ENCODE results near the gene SLC14A1.

The SLC14A1 gene

DNA sequence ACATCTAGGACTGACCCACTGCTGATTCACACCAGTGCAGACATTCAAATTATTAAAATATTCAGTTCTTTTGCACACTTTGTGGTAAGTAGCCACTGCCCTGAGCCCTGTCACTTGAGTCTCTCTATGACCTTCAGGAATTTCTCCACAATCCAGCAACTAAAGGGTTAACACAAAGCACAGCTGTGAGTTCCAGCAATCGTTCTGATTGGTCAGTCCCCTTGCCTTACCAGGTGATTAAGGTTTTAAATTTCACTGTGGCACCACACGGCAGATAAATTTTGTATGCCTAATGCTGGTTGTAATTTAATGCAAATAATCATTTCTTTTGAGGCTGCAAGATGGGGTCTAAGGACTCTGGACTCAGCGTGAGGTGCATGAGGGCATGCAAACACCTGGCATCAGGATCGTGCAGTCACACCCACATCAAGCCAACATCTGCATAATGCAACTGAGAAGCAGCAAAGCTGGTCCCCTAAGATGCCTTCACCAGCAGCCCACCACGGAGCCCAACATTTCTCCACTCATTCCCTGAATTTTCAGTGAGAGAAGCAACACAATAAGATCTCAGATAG lies 36.6 kb downstream of the SLC14A1 start:
- peak; percentile 37 for DNase-seq

- no peak for DNase-seq
Measured at GRCh38 chr18:45761512-45762114, 37.6 kb downstream of the SLC14A1 start.

- DNase-seq: no peak
Measured at GRCh38 chr18:45764000-45764686, 40.2 kb downstream of the SLC14A1 start.

DNA sequence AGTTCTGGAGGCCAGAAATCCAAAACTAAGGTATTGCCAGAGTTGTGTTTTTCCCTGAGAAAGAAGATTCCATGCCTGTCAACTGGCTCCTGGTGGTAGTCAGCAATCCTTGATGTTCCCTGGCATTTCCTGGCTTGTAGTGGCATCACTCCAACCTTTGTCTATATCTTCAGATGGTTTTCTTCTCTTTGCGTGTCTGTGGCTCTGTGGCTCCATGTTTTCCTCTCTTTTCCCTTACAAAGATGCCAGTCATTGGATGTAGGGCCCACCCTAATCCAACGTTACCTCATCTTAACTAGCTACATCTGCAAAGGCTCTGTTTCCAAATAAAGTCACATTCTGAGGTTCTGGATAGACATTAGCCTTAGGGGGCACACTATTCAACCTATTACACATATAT lies 41.8 kb downstream of the SLC14A1 start:
- no peak for DNase-seq

DNA sequence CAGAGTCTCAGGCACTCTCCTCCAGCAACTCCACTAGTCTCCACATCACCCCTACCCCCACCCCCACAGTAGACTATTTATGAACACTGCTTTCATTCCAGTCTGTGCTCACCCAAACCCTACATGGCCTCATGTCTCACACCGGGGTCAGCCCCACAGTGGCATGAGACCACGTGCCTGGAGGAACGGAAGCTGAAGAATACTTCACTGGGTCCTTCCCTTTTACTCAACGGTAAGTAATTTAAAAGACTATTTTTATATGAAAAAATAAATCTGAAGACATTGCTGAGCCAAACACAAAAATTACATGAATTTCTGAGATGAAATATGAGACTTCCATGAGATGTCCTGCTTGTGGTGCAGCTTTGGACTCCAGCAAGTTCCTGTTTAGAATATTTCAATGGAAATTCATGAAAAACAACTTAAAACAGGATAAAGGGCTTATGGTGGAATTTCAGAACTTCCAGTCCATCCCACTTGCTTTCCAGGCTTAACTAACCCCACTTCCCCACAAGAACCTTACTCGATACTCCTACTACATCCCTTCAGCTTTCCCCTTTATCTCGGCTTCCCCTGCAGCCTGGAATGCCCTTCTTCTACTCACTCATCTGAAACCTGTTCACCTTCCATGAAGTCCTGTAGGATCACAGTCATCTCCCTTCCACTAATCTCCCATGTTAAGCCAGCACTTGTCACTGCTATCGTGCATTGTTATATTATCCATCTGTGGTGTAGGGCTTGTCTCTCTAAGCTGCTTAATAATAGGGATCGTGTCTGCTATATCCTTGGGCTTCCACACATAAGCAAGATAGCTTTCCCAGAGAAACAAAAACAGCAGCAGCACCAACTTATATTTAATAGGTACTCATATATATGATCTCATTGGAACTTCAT lies 47.9 kb downstream of the SLC14A1 start:
- no peak for DNase-seq

DNA sequence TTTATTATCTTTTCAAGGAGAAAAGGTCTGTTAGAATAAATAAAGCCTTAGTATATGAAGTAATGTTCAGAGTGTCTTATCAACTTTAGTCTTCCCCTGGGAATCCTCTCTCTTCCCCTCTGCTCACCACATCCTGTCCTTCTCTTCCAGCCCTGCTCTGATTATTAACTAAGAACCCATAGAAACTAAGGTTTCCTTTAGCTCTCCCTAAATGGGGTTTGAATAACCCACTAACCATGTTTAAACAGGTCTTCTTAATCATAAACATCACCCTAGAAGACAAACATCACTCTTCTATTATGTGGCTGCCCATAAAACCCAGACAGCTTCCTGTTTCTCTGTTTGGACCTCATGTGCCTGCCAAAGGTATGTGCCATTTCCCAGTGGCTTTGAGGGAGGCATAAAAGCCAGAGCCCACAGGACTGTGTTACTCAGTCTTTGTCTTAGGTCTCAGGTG lies 50.1 kb downstream of the SLC14A1 start:
- peak; percentile 78 for DNase-seq

GRCh38 chr18:45775241-45775676 lies 51.3 kb downstream of the SLC14A1 start:
- no peak for DNase-seq

- no peak for DNase-seq
Measured at GRCh38 chr18:45775743-45776142, 51.8 kb downstream of the SLC14A1 start.

DNA sequence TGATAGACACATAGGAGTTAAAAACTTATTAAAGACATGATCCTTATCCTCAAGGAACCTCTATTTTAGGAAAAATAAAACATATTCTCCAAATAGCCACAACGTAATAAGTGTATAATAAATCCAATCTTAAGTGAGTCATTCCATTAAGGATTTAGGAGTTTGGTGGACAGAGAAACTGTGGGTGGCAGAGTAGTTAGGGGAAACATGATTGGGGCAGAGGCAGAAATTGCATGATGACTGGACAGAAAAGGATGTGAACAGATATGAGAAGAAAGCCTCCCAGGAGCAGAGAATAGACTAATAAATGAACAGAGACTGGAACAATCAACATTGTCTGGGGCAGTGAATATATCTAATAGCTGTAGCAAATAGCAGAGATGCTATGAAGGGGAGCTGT lies 53.4 kb downstream of the SLC14A1 start:
- no peak for DNase-seq

DNA sequence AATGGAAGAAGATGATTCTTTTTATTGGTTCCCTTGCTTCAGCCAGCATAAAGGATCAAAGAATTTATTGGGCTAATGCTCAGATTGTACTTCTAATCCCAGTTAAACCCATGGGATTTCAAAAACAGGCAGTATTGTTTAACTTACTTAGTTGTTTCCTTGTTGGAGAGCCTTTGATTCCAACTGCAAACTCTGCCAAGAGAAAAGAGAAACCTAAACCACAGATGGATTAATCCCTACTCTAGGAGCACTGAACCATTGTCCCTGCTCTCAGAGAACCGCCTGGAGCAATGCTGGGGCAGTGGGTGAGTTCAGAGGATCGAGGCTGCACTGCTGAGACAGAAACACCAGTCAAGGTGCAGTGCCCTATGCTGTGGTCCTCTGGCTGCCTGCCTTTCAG lies 56.6 kb downstream of the SLC14A1 start:
- no peak for DNase-seq

GRCh38 chr18:45782662-45783061 lies 58.7 kb downstream of the SLC14A1 start:
- no peak for DNase-seq

GRCh38 chr18:45783097-45784075 lies 59.4 kb downstream of the SLC14A1 start:
- DNase-seq: no peak

- DNase-seq: no peak
Measured at GRCh38 chr18:45785134-45785533, 61.2 kb downstream of the SLC14A1 start.

DNA sequence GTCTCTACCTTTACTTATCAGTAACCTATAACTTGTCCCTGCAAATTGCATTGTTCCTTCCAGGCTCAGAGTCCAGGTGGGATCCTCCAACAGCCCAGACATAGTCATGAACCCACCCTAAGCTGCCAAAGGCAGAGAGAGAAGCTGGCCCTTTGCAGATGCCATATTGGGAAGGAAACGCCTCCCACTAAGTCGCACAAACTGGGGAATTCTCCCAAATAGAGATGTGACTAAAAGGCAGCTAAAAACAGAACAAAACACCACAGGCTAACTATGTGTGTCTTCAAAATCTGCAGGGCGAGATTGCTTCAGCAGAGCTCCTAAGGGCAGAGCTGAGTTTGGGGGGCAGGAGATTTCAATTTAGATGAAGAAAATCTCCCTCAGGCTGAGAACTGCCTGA lies 63.0 kb downstream of the SLC14A1 start:
- no peak for DNase-seq

DNA sequence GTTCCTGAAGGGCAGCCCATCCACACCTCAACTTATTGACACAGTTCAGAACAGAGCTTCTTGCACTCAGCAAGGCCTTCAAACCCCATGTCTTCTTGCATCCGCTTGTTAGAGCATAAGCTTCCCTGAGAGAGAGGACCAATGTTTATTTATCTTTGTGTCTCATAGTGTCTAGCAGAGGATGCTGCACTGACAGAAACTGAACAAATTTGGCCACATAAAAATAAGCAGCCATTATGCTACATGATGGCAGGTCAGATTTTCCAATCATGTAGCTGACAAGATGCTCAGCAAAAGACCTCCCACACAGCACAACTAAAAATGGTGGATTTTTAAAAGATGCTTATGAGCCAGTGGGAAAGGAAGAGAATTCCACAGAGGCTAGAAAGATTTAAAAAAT lies 63.4 kb downstream of the SLC14A1 start:
- no peak for DNase-seq

GRCh38 chr18:45788861-45789260 lies 64.9 kb downstream of the SLC14A1 start:
- no peak for DNase-seq

DNA sequence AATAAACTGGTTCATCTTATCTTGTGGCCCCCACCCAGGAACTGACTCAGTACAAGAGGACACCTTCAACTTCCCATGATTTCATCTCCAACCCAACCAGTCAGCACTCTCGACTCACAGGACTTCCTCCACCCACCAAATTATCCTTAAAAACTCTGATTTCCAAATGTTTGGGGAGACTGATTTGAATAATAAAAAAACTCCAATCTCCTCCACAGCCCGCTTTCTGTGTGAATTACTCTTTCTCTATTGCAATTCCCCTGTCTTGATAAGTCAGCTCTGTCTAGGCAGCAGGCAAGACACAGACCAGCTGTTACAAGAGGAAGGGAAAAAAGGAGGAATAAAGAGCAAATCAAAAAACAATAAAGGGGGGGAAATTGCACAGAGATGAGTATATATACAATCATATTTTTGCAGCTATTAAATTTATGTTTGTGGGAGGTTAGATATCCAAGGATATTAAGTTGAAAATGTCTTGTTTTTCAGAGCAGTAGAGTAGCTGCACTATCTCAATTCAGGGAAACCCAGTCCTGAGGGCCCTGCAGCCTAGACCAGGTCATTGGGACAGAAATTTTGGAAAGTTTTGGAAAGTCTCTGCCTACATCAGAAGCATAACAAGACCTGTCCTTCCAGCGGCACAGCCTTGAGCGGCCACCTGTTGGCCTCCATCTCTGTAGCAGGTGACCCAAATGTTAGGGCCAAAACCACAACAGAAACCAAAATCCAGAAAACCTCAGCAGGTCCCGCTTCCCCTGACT lies 68.7 kb downstream of the SLC14A1 start:
- DNase-seq: no peak

GRCh38 chr18:45793264-45793965 lies 69.4 kb downstream of the SLC14A1 start:
- no peak for DNase-seq

- no peak for DNase-seq
Measured at GRCh38 chr18:45801416-45802004, 77.5 kb downstream of the SLC14A1 start.
